Stomach (tissue), 9 donors: ENCODE data around the gene PRSS38. TPM values are rescaled to one million over a fixed set of nuclear protein-coding genes. Genes with fewer than 3 reads are reported as not detected.

Experiments
- DNase-seq, 2 donors: peaks; one replicate each; pipeline versions ENCODE4 v3.0.0 to v3.0.0-alpha.2; 2013 to 2019
- H3K27ac ChIP-seq, 5 donors: fragments of 200-600 bp in 4 of 5; sonication (generic) in 4 of 5; one replicate each; pipeline ENCODE4 v1.5.1; 2013 to 2019; ENCODE audit warnings: mild to moderate bottlenecking in 1 of 5, moderate library complexity in 1 of 5
- H3K27me3 ChIP-seq, 3 donors: fragments of 200-600 bp; sonication (generic); one replicate each; pipeline ENCODE4 v1.5.1; 2017 to 2019; ENCODE audit warnings: mixed run types in 1 of 3
- H3K36me3 ChIP-seq, 4 donors: fragments of 200-600 bp; sonication (generic); 1 replicate in 3 of 4; 2 replicates in 1 of 4; pipeline ENCODE4 v1.5.1; 2016 to 2019
- H3K4me1 ChIP-seq, 4 donors: fragments of 200-600 bp; sonication (generic); one replicate each; pipeline ENCODE4 v1.5.1; 2016 to 2019
- H3K4me3 ChIP-seq, 4 donors: fragments of 200-600 bp; sonication (generic) in 3 of 4; one replicate each; pipeline ENCODE4 v1.5.1; 2016 to 2019; ENCODE audit warnings: mild to moderate bottlenecking in 1 of 4
- H3K9me3 ChIP-seq, 4 donors: fragments of 200-600 bp; sonication (generic); one replicate each; pipeline ENCODE4 v1.5.1; 2016 to 2019
- EP300 ChIP-seq: sonication (generic); formaldehyde crosslinking; IDR thresholded peaks from one replicate; pipeline ENCODE4 v1.6.1; 2017; ENCODE audit warnings: antibody characterized with exemption
- POLR2A ChIP-seq, 4 donors: fragments of 450-650 bp; IDR thresholded peaks; one replicate each; pipeline ENCODE4 v1.6.1; 2016; ENCODE audit warnings: antibody characterized with exemption in 4 of 4, control low read depth in 2 of 4, mild to moderate bottlenecking in 1 of 4, moderate library complexity in 1 of 4
- POLR2AphosphoS5 ChIP-seq, 3 donors: sonication (generic); formaldehyde crosslinking; IDR thresholded peaks; one replicate each; pipeline ENCODE4 v1.6.1; 2016; ENCODE audit warnings: antibody characterized with exemption in 3 of 3
- WGBS, 5 donors: extraction: QIAGEN DNeasy Blood & Tissue Kit in 3 of 5; methylation state at CpG; one replicate each; pipeline versions ENCODE4 v1.1.5 to v1.1.7; 2013 to 2018; 5-methylcytosine and 5-hydroxymethylcytosine counted together
- intact Hi-C: fragments of 100-400 bp; cut with DNase I; formaldehyde crosslinking; loops from one replicate; pipeline ENCODE4 v1.15.1; 2023; ENCODE audit warnings: low total_unique reads
- polyA plus RNA-seq, 3 donors: library from polyadenylated mRNA; stranded (reverse); fragments of 200-250 nt; gene quantifications; one replicate each; pipeline ENCODE4 v1.2.3, GENCODE V29; 2013
- total RNA-seq, 5 donors: library from RNA; depleted of rRNA; stranded (reverse); fragments of >200 nt; gene quantifications; one replicate each; pipeline versions ENCODE4 v1.1.0 to v1.2.3, GENCODE V29; 2014 to 2016
- TF ChIP-seq, protein P1 (sequence below), 7 experiments: fragments of 450-650 bp in 4 of 7; fragments of 200-600 bp in 3 of 7; sonication (generic) in 3 of 7; IDR thresholded peaks; one replicate each; pipeline ENCODE4 v1.5.1; 2016 to 2019; ENCODE audit warnings: antibody characterized with exemption in 7 of 7, control low read depth in 2 of 7, mild to moderate bottlenecking in 1 of 7
- donor health status: healthy with polysubstance abuse.
- donor health status: Bipolar disorder and iron deficiency.
- donor health status: healthy.

PRSS38 gene
- total and polyA plus RNA-seq, 8 donors = not detected

DNA sequence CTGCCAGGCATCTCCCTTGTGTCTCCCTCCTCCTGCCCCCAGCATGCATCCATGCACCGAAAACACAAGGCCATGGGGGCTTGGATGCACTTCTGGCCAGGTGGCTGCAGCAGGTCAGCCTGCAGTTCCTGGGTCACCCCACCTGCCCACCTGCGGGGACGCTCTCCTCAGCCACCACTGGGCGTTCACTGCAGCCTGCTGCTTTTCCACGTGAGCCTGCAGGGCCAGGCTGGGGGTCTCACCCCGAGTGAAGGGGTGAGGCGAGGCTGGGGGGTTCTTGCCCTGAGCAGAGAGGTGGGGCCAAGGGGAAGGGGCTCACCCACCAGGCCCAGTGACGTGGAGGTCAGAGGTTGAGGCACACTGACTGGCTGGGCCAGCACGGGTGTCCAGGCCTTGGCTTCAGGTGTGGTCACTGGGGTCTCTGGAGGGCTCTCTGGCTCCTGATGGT, 67.6 kb downstream of the PRSS38 start:
- Histone ChIP-seq H3K4me1 (peaks cover 25 to 27% (median 26%) of the 10 kb centered on the region in 4 donors), H3K27ac (no peak overlapping the region), H3K27me3 (peaks cover 0 to 23% (median 15%) of the 10 kb centered on the region in 3 donors), H3K9me3 (no peaks in the 10 kb centered on the region), H3K36me3 (no peaks in the 10 kb centered on the region), H3K4me3 (no peak overlapping the region)
- peak; percentile 4 to 18 for DNase-seq
- intact Hi-C loops = no loop called here
- TF ChIP-seq POLR2AphosphoS5 (IDR thresholded peaks at IDR 0.05) = no peak
- TF ChIP-seq EP300 = no peak
- TF ChIP-seq POLR2A (IDR thresholded peaks at IDR 0.05) = no peak
- TF ChIP-seq, protein P1, sequence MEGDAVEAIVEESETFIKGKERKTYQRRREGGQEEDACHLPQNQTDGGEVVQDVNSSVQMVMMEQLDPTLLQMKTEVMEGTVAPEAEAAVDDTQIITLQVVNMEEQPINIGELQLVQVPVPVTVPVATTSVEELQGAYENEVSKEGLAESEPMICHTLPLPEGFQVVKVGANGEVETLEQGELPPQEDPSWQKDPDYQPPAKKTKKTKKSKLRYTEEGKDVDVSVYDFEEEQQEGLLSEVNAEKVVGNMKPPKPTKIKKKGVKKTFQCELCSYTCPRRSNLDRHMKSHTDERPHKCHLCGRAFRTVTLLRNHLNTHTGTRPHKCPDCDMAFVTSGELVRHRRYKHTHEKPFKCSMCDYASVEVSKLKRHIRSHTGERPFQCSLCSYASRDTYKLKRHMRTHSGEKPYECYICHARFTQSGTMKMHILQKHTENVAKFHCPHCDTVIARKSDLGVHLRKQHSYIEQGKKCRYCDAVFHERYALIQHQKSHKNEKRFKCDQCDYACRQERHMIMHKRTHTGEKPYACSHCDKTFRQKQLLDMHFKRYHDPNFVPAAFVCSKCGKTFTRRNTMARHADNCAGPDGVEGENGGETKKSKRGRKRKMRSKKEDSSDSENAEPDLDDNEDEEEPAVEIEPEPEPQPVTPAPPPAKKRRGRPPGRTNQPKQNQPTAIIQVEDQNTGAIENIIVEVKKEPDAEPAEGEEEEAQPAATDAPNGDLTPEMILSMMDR (IDR thresholded peaks at IDR 0.05) = no peak
- WGBS, 5 donors = 71 to 81% (median 75%) methylated on average over 6 to 9 of the region's 9 CpGs

DNA sequence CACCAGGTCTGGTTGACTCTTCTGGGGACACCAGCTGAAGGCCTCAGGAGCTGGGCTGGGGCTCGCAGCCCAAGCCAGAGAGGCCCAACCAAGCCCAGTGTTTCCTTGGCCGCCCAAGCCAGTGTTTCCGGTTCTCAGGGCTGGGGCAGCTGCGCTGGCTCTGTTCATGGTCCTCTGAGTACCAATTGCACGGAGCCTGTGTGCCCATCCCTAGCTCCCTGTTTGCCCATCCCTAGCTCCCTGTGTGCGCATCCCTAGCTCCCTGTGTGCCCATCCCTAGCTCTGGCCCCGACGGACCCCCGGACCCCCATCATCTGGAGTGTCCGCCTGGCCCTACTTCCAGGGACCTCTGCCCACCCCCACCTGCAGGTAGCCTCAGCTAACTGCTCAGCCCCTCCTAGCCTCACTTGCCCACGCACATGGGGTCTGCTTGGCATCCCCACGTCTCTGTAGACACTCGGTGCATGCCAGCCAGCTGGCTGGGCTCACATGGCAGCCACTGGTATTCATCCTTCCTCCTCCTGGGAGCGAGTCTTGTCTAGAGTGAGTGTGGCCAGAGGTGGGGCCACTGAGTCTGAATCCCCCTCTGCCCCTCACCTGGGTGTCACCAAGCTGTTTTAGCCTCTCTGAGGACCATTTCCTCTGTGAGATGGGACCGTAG, 68.3 kb downstream of the PRSS38 start:
- H3K27ac ChIP-seq = no peak overlapping the region
- H3K4me3 ChIP-seq = no peak overlapping the region
- H3K36me3 ChIP-seq = no peaks in the 10 kb centered on the region
- DNase-seq = peak in 1 of 2 donors; percentile 13
- peaks cover 25 to 27% (median 26%) of the 10 kb centered on the region in 4 donors for H3K4me1 ChIP-seq
- no peak for TF ChIP-seq POLR2A (IDR thresholded peaks at IDR 0.05)
- TF ChIP-seq EP300 = no peak
- no peak for TF ChIP-seq POLR2AphosphoS5 (IDR thresholded peaks at IDR 0.05)
- TF ChIP-seq, protein P1 (IDR thresholded peaks at IDR 0.05) = no peak
- H3K27me3 ChIP-seq = peaks cover 0 to 23% (median 15%) of the 10 kb centered on the region in 3 donors
- H3K9me3 ChIP-seq = no peaks in the 10 kb centered on the region
- WGBS, 5 donors = 85 to 92% (median 89%) methylated on average over 4 to 15 of the region's 15 CpGs
- intact Hi-C loops = no loop called here

DNA sequence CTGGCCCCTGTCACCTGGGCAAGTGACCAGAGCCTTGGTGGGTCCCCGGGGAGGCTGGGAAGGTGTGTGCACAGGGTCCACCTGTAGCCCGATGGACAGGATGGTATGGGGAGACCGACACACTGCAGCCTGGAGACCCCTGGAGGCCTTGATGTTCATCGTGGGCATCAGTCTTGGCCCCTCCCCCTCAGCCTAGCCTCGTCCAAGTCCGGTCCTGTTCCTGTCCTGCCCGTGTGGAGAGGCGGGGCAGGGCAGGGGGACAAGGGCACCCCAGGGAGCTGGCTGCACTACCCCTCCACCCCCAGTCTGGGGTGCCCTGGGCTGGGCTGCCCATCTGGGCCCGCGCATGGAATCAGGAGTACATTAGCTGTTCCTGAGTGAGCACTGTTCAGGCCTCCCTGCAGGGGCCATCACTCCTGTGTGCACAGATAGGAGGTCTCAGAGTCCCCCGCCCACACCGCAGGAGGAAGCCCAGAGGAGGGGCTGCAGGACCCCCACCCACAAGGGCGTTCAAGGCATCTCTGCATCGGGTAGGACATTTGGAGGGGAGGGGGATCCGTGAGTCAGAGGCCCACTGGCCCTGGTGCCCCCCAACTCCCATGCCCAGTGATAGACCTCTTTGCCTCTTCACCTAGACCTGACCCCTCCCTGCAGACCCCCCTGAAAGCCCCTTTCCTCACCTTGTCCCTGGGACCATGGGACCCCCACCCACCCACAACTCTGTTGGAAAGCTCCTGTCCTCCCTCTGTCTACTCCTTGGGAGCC, 69.1 kb downstream of the PRSS38 start:
- DNase-seq = peak; percentile 7 to 20
- intact Hi-C loops = no loop called here
- TF ChIP-seq POLR2A (IDR thresholded peaks at IDR 0.05) = no peak
- no peak for TF ChIP-seq POLR2AphosphoS5 (IDR thresholded peaks at IDR 0.05)
- no peak for TF ChIP-seq EP300
- TF ChIP-seq, protein P1 (IDR thresholded peaks at IDR 0.05) = no peak

DNA sequence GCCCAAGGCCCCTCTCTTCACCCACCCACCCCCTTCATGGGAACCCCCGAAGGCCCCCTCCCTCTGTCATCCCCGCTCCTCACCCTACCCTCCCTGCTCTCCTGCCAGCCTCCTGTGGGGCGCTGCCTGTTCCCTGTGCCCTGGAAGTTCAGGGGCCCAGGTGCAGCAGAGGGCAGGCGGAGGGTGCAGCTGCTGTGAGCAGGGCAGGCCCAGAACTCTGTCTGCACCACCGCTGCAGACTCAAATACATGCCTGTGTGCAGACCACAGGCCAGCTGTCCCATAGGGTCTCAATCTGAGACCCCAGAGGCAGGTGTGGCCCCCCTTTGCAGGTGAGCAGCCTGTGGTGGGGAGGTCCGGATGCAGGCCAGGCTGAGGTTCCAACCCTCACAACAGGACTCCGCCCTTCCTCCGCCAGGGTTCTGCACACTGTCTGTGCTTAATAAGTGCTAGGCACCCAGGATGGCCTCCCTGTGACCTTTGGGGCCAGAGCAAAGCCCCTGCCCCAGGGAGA, 69.7 kb downstream of the PRSS38 start:
- intact Hi-C loops = no loop called here
- H3K9me3 ChIP-seq = no peaks in the 10 kb centered on the region
- WGBS, 5 donors = 63 to 82% (median 80%) methylated on average over 4 to 8 of the region's 8 CpGs
- H3K4me1 ChIP-seq = peaks cover 25 to 27% (median 26%) of the 10 kb centered on the region in 4 donors
- peak overlapping the region in 2 of 5 donors; percentile 87 to 91 for H3K27ac ChIP-seq
- peaks cover 0 to 23% (median 15%) of the 10 kb centered on the region in 3 donors for H3K27me3 ChIP-seq
- no peaks in the 10 kb centered on the region for H3K36me3 ChIP-seq
- H3K4me3 ChIP-seq = no peak overlapping the region
- TF ChIP-seq EP300 (no peak), POLR2AphosphoS5 (IDR thresholded peaks at IDR 0.05) (no peak), POLR2A (IDR thresholded peaks at IDR 0.05) (no peak)
- TF ChIP-seq, protein P1 (IDR thresholded peaks at IDR 0.05) = no peak
- peak; percentile 24 to 34 for DNase-seq

More for the DNA sequence above, 69.1 kb downstream of the PRSS38 start:
- Histone ChIP-seq H3K9me3 (no peaks in the 10 kb centered on the region), H3K4me3 (no peak overlapping the region), H3K27me3 (peaks cover 0 to 23% (median 15%) of the 10 kb centered on the region in 3 donors), H3K36me3 (no peaks in the 10 kb centered on the region), H3K27ac (no peak overlapping the region), H3K4me1 (peaks cover 25 to 27% (median 26%) of the 10 kb centered on the region in 4 donors)
- 83 to 90% (median 87%) methylated on average over 15 of the region's 15 CpGs for WGBS, 5 donors
